MCF 10A (cell line): ENCODE measurements around the gene MMP28. TPM values are rescaled to one million over a fixed set of nuclear protein-coding genes. Genes with fewer than 3 reads are reported as not detected.

Experiments used
- BruUV-seq: library from RNA; stranded (reverse); fragments of 400-500 nt; replicated peaks from 2 replicates; lab custom pipeline; 2021; lab: Mats Ljungman, UMichigan
- CTCF ChIA-PET: fragments of 300-600 bp; sonication (Branson Sonifier 250); formaldehyde crosslinking; extraction: SDS; loops from one replicate; lab custom pipeline; 2021; ENCODE audit warnings: antibody characterized with exemption, inconsistent platforms; lab: Yijun Ruan, JAX
- POLR2A ChIA-PET: fragments of 300-600, 350-650 bp; sonication (Branson Sonifier 250); formaldehyde crosslinking; extraction: SDS; loops from one replicate; lab custom pipeline; 2020; ENCODE audit warnings: antibody characterized with exemption, inconsistent platforms; lab: Yijun Ruan, JAX
- DNase-seq: peaks from one replicate; pipeline ENCODE4 v3.0.0-alpha.2; 2018; ENCODE audit not compliant: unreplicated experiment
- H3K27ac Mint-ChIP-seq: one replicate; pipeline ENCODE4 v1.8.0; 2022; ENCODE audit warnings: mild to moderate bottlenecking, low read depth, mixed read lengths; ENCODE audit not compliant: unreplicated experiment
- H3K27me3 Mint-ChIP-seq: one replicate; pipeline ENCODE4 v1.8.0; 2022; ENCODE audit warnings: mixed read lengths; ENCODE audit not compliant: insufficient read depth, unreplicated experiment
- H3K36me3 Mint-ChIP-seq: one replicate; pipeline ENCODE4 v1.8.0; 2022; ENCODE audit warnings: mild to moderate bottlenecking, moderate library complexity, mixed read lengths; ENCODE audit not compliant: insufficient read depth, unreplicated experiment
- H3K4me1 Mint-ChIP-seq: one replicate; pipeline ENCODE4 v1.8.0; 2022; ENCODE audit warnings: mixed read lengths; ENCODE audit not compliant: insufficient read depth, unreplicated experiment
- H3K4me3 Mint-ChIP-seq: one replicate; pipeline ENCODE4 v1.8.0; 2022; ENCODE audit warnings: mild to moderate bottlenecking, moderate library complexity, mixed read lengths; ENCODE audit not compliant: unreplicated experiment
- H3K9me3 Mint-ChIP-seq: one replicate; pipeline ENCODE4 v1.8.0; 2022; ENCODE audit warnings: mixed read lengths; ENCODE audit not compliant: unreplicated experiment
- intact Hi-C: fragments of 100-400 bp; cut with micrococcal nuclease; formaldehyde crosslinking; loops from 2 replicates; pipeline ENCODE4 v1.14.1; 2022
- total RNA-seq: library from RNA; stranded (reverse); gene quantifications from 2 replicates; pipeline ENCODE4 v1.2.3, GENCODE V29; 2022
- TF ChIP-seq, protein P1 (sequence below): fragments of 200-600 bp; IDR thresholded peaks from one replicate; pipeline ENCODE4 v1.8.0; 2022; ENCODE audit warnings: antibody characterized with exemption, mild to moderate bottlenecking; ENCODE audit not compliant: unreplicated experiment

Gene MMP28
- total RNA-seq, 1 experiment from 2014 or later = 27.4 TPM

GRCh38 chr17:35819455-35819854 lies 24.0 kb upstream of the MMP28 start:
- Mint-ChIP-seq H3K4me1 (peaks cover 14% of the 10 kb centered on the region), H3K9me3 (no peaks in the 10 kb centered on the region), H3K4me3 (no peak overlapping the region), H3K27ac (peak overlapping the region; percentile 16), H3K36me3 (peaks cover 85% of the 10 kb centered on the region), H3K27me3 (no peaks in the 10 kb centered on the region)
- TF ChIP-seq, protein P1, sequence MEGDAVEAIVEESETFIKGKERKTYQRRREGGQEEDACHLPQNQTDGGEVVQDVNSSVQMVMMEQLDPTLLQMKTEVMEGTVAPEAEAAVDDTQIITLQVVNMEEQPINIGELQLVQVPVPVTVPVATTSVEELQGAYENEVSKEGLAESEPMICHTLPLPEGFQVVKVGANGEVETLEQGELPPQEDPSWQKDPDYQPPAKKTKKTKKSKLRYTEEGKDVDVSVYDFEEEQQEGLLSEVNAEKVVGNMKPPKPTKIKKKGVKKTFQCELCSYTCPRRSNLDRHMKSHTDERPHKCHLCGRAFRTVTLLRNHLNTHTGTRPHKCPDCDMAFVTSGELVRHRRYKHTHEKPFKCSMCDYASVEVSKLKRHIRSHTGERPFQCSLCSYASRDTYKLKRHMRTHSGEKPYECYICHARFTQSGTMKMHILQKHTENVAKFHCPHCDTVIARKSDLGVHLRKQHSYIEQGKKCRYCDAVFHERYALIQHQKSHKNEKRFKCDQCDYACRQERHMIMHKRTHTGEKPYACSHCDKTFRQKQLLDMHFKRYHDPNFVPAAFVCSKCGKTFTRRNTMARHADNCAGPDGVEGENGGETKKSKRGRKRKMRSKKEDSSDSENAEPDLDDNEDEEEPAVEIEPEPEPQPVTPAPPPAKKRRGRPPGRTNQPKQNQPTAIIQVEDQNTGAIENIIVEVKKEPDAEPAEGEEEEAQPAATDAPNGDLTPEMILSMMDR = no peak
- no TSS peak for BruUV-seq
- intact Hi-C loops = no loop called here
- ChIA-PET CTCF (interaction anchor here (0.6 to 2.1 kb wide), 5 partner anchors 11 to 72 kb away, joined by 3 to 9 read pairs (median 4); partner anchors contain the start of gene TAF15), POLR2A (interaction anchor here (0.7 to 4.3 kb wide), 3 partner anchors 10 to 719 kb away, joined by 3 to 56 read pairs (median 3); partner anchors contain the start of gene TAF15)
- no peak for DNase-seq

DNA sequence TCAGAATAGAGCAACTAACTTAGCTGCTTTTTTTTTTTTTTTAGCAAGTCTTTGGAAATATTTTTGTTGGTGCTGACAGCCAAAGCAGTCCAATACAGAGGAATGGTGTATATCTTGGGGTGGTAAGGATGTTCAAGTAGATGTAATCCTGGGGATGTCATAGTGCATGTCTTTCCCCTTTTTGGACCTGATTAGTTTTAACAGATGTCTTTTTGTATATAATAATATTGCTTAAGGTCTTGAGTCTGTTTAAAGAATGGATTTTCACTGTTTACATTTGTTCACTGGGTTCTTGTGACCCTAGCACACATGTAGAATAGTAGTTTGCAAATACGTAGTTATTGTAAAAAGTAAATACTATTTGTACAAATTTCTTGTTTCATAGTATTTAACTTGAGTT lies 21.8 kb upstream of the MMP28 start:
- CTCF ChIA-PET = interaction anchor here (2.0 to 3.2 kb wide), 3 partner anchors 9 to 54 kb away, joined by 9 to 20 read pairs (median 9); no protein-coding TSS in a partner anchor
- Mint-ChIP-seq H3K36me3 (peaks cover 76% of the 10 kb centered on the region), H3K9me3 (no peaks in the 10 kb centered on the region), H3K4me3 (no peak overlapping the region), H3K4me1 (peaks cover 8% of the 10 kb centered on the region), H3K27ac (no peak overlapping the region), H3K27me3 (no peaks in the 10 kb centered on the region)
- POLR2A ChIA-PET = interaction anchor here (0.6 to 4.3 kb wide), 5 partner anchors 7 to 729 kb away, joined by 3 to 56 read pairs (median 3); partner anchors contain the start of gene TAF15
- DNase-seq = no peak
- no TSS peak for BruUV-seq
- TF ChIP-seq, protein P1 = no peak
- intact Hi-C loops = no loop called here

DNA sequence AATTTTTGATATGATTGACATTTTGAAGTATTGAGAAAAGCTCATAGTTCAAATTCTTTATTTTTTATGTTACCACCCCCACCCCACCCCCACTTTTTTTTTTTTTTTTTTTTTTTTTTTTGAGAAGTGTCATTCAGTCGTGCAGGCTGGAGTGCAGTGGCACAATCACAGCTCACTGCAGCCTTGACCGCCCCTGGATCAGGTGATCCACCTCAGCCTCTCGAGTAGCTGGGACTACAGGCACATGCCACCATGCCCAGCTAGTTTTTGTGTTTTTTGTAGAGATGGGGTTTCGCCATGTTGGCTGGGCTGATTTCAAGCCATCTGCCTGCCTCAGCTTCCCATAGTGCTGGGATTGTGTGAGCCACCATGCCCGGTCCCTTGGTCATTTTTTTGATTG lies 21.3 kb upstream of the MMP28 start:
- no peak for DNase-seq
- TF ChIP-seq, protein P1 = no peak
- no peak overlapping the region for H3K4me3 Mint-ChIP-seq
- intact Hi-C loops = no loop called here
- no peak overlapping the region for H3K27ac Mint-ChIP-seq
- ChIA-PET POLR2A (interaction anchor here (0.6 to 1.8 kb wide), 5 partner anchors 7 to 729 kb away, joined by 3 to 5 read pairs (median 3); no protein-coding TSS in a partner anchor), CTCF (interaction anchor here (0.6 to 3.2 kb wide), 5 partner anchors 8 to 178 kb away, joined by 3 to 20 read pairs (median 9); no protein-coding TSS in a partner anchor)
- no peaks in the 10 kb centered on the region for H3K27me3 Mint-ChIP-seq
- no peaks in the 10 kb centered on the region for H3K9me3 Mint-ChIP-seq
- peaks cover 8% of the 10 kb centered on the region for H3K4me1 Mint-ChIP-seq
- peaks cover 76% of the 10 kb centered on the region for H3K36me3 Mint-ChIP-seq
- BruUV-seq = no TSS peak

- DNase-seq = no peak
- Mint-ChIP-seq H3K27ac (no peak overlapping the region), H3K9me3 (no peaks in the 10 kb centered on the region), H3K36me3 (peaks cover 45% of the 10 kb centered on the region), H3K4me3 (no peak overlapping the region), H3K4me1 (peaks cover 22% of the 10 kb centered on the region), H3K27me3 (no peaks in the 10 kb centered on the region)
- CTCF ChIA-PET = interaction anchor here (1.7 to 10.8 kb wide), 2 partner anchors 7 to 44 kb away, joined by 7 to 684 read pairs; partner anchors contain the start of gene C17orf50
- POLR2A ChIA-PET = interaction anchor here (1.0 to 10.7 kb wide), 4 partner anchors 7 to 36 kb away, joined by 3 to 489 read pairs (median 86); partner anchors contain the start of gene MMP28
- TF ChIP-seq, protein P1 = no peak
- intact Hi-C loops = no loop called here
- BruUV-seq = no TSS peak
Measured at GRCh38 chr17:35812456-35812855, 17.0 kb upstream of the MMP28 start.
